ENCODE results near the gene TPSD1. TPM values are rescaled to one million over a fixed set of nuclear protein-coding genes. Genes with fewer than 3 reads are reported as not detected.
"Not testable (repeated sequence)": the region's sequence is repeated elsewhere in the genome, so short reads cannot be mapped to it uniquely, and the experiment has no call there.

Gene TPSD1
- 9.4 TPM for total RNA-seq
- long read RNA-seq, result 0 reads

- DNase-seq; H3K4me3 ChIP-seq; H3K36me3 ChIP-seq; H3K27ac ChIP-seq; H3K9me3 ChIP-seq; H3K4me1 ChIP-seq; intact Hi-C loops (cut with DNase I): not testable (repeated sequence)
- H3K27me3 ChIP-seq, result peaks cover 25% of the 10 kb centered on the region
- peak; percentile 10 for ATAC-seq
Measured at GRCh38 chr16:1255276-1256122, at the start of gene TPSD1. TSS of gene TPSD1 (plus strand) at chr16:1256069. CDS start at chr16:1256281, 212 bp downstream.

DNA sequence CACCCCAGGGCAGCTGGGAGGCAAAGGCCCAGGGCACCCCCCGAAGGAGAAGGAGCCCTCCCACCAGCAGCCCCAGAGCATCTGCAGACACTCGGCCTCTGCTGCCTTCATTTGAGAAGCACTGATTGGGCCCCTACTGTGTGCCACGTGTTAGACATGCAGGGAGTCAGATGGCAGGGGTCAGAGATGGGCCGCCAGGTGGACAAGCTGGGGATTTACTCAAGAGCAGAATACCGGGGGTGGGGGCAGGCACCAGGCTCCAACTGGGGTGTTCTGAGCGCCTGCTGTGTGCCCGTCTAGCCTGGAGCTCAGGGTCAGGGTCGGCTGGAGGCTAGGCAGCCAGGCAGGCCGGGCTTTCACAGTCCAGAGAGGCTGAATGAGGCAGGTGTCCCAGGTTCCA is 49.5 kb upstream of the TPSD1 start:
- Histone ChIP-seq H3K9me3 (no peaks in the 10 kb centered on the region), H3K27me3 (no peaks in the 10 kb centered on the region), H3K27ac (no peak overlapping the region), H3K4me3 (no peak overlapping the region), H3K36me3 (no peaks in the 10 kb centered on the region), H3K4me1 (no peaks in the 10 kb centered on the region)
- intact Hi-C loops (cut with DNase I), result no loop called here
- no peak for ATAC-seq
- no peak for TF ChIP-seq CTCF (IDR thresholded peaks at IDR 0.05)
- DNase-seq, result no peak

GRCh38 chr16:1206786-1207185 is 49.1 kb upstream of the TPSD1 start:
- intact Hi-C loops (cut with DNase I), result no loop called here
- no peak for ATAC-seq

DNA sequence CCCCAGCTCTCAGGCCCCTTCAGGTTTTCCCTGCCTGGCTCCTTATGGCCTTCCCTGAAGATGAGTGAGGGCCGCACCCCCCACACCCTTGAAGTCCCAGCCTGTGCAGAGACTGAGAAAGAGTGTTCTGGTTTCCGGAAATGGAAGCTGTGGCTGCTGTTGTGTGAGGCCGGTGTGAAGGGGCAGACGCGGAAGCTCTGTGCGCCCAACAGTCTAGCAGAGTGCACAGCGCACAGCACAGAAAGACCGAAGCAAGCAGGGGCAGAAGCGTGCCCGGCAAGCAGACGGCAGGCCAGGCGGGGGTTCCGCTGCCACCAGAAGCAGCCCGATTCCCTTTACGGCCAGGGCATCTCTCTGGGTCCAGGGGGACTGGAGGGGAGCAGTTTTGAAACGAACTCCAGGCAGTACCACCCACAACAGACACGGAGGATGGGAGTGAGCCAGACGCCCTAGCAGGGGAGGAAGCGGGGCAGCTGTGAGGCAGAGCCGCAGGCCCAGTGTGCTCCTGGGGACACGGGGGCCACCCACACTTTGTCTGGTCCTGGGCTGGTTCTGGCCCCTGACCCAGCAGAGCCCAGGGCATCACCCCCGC is 47.5 kb upstream of the TPSD1 start:
- H3K9me3 ChIP-seq, result no peaks in the 10 kb centered on the region
- no peaks in the 10 kb centered on the region for H3K4me1 ChIP-seq
- intact Hi-C loops (cut with DNase I), result no loop called here
- no peak for DNase-seq
- TF ChIP-seq CTCF (IDR thresholded peaks at IDR 0.05), result no peak
- ATAC-seq, result no peak
- H3K36me3 ChIP-seq, result no peaks in the 10 kb centered on the region
- no peaks in the 10 kb centered on the region for H3K27me3 ChIP-seq
- no peak overlapping the region for H3K27ac ChIP-seq
- no peak overlapping the region for H3K4me3 ChIP-seq

More at GRCh38 chr16:1206786-1207185, 49.1 kb upstream of the TPSD1 start:
- no peaks in the 10 kb centered on the region for H3K27me3 ChIP-seq
- H3K27ac ChIP-seq, result no peak overlapping the region
- no peak for TF ChIP-seq CTCF (IDR thresholded peaks at IDR 0.05)
- DNase-seq, result no peak
- H3K4me1 ChIP-seq, result no peaks in the 10 kb centered on the region
- H3K36me3 ChIP-seq, result no peaks in the 10 kb centered on the region
- no peaks in the 10 kb centered on the region for H3K9me3 ChIP-seq
- no peak overlapping the region for H3K4me3 ChIP-seq

DNA sequence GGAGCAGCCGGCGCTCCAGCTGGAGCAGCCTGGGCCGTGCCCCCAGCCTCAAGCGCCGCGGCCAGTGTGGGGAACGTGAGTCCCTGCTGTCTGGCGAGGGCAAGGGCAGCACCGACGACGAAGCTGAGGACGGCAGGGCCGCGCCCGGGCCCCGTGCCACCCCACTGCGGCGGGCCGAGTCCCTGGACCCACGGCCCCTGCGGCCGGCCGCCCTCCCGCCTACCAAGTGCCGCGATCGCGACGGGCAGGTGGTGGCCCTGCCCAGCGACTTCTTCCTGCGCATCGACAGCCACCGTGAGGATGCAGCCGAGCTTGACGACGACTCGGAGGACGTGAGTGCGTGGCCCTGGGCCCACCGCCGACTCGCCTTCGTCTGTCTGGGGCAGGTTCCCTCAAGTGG is 46.8 kb upstream of the TPSD1 start:
- DNase-seq (no peak), ATAC-seq (no peak)
- Histone ChIP-seq H3K27me3 (no peaks in the 10 kb centered on the region), H3K36me3 (no peaks in the 10 kb centered on the region), H3K4me3 (no peak overlapping the region), H3K9me3 (no peaks in the 10 kb centered on the region), H3K4me1 (no peaks in the 10 kb centered on the region), H3K27ac (no peak overlapping the region)
- intact Hi-C loops (cut with DNase I), result no loop called here
- no peak for TF ChIP-seq CTCF (IDR thresholded peaks at IDR 0.05)

DNA sequence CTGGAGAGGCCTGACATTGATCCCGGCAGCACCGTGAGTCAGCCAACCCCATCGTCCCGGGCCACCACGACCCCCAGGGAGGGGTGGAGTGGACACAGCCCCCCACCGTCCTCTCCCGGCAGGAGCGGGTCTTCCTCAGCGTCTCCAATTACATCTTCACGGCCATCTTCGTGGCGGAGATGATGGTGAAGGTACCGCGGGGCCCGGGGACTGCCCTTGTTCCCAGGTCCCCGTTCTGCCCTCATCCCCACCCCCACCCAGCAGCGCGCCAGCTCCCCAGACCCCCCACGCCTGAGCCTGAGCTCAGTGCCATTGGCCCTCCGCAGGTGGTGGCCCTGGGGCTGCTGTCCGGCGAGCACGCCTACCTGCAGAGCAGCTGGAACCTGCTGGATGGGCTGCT is 45.4 kb upstream of the TPSD1 start:
- no peak overlapping the region for H3K27ac ChIP-seq
- H3K9me3 ChIP-seq, result no peaks in the 10 kb centered on the region
- no peak for TF ChIP-seq CTCF (IDR thresholded peaks at IDR 0.05)
- intact Hi-C loops (cut with DNase I), result no loop called here
- no peaks in the 10 kb centered on the region for H3K4me1 ChIP-seq
- H3K27me3 ChIP-seq, result no peaks in the 10 kb centered on the region
- H3K4me3 ChIP-seq, result no peak overlapping the region
- H3K36me3 ChIP-seq, result no peaks in the 10 kb centered on the region
- no peak for DNase-seq
- no peak for ATAC-seq

Measured in upper lobe of right lung (tissue), 1 donor.